GM06990 (cell line): Measurements from ENCODE around the gene TAS2R7.

Source experiments
- DNase-seq: peaks from one replicate; pipeline ENCODE4 v3.0.0-alpha.2; 2011; ENCODE audit not compliant: insufficient read length; ENCODE audit errors: extremely low read depth
- H3K27me3 ChIP-seq: replicated peaks from 2 replicates; pipeline ENCODE4 v1.6.0; 2011; ENCODE audit warnings: low read length; ENCODE audit not compliant: control insufficient read depth, insufficient read depth
- H3K36me3 ChIP-seq: 2 replicates; pipeline ENCODE4 v1.5.1; 2011; ENCODE audit warnings: low read length; ENCODE audit not compliant: control insufficient read depth, insufficient read depth
- H3K4me3 ChIP-seq: replicated peaks from 2 replicates; pipeline ENCODE4 v1.5.1; 2011; ENCODE audit warnings: low read depth, mild to moderate bottlenecking, control low read depth, low read length
- CTCF ChIP-seq: IDR thresholded peaks from 2 replicates; pipeline ENCODE4 v1.5.1; 2011; ENCODE audit warnings: low read length, control low read depth, mild to moderate bottlenecking, inconsistent platforms; ENCODE audit not compliant: insufficient read depth, poor library complexity, severe bottlenecking

TAS2R7 gene

GRCh38 chr12:10802587-10802986, at the start of gene TAS2R7:
TAS2R7 (minus strand) TSS chr12:10802627; CDS start chr12:10802570, 57 bp downstream.
- Histone ChIP-seq H3K4me3 (no peak within 1 kb of the TSS), H3K36me3 (no peaks in the 10 kb centered on the region), H3K27me3 (no peaks in the 10 kb centered on the region)
- TF ChIP-seq CTCF, result no peak
- DNase-seq, result no peak

- Histone ChIP-seq H3K36me3 (no peaks in the 10 kb centered on the region), H3K27me3 (no peaks in the 10 kb centered on the region), H3K4me3 (no peak overlapping the region)
- TF ChIP-seq CTCF, result no peak
- DNase-seq, result no peak
Measured at GRCh38 chr12:10851243-10851858, 48.9 kb upstream of the TAS2R7 start.

GRCh38 chr12:10849425-10849878, 47.0 kb upstream of the TAS2R7 start, which contains the start of gene PRR4:
PRR4 (minus strand) TSS chr12:10849475; CDS start chr12:10849437, 38 bp downstream.
- Histone ChIP-seq H3K27me3 (no peaks in the 10 kb centered on the region), H3K36me3 (no peaks in the 10 kb centered on the region), H3K4me3 (no peak within 1 kb of the TSS)
- no peak for TF ChIP-seq CTCF
- no peak for DNase-seq

- Histone ChIP-seq H3K4me3 (no peak overlapping the region), H3K36me3 (no peaks in the 10 kb centered on the region), H3K27me3 (no peaks in the 10 kb centered on the region)
- no peak for TF ChIP-seq CTCF
- no peak for DNase-seq
Measured at GRCh38 chr12:10847744-10848143, 45.3 kb upstream of the TAS2R7 start.

- no peak overlapping the region for H3K4me3 ChIP-seq
- DNase-seq, result no peak
Measured at GRCh38 chr12:10842862-10843261, 40.4 kb upstream of the TAS2R7 start.

More at GRCh38 chr12:10842862-10843261, 40.4 kb upstream of the TAS2R7 start:
- no peak for TF ChIP-seq CTCF
- Histone ChIP-seq H3K36me3 (no peaks in the 10 kb centered on the region), H3K27me3 (no peaks in the 10 kb centered on the region)
